ENCODE data around the gene ZNF789.
A peak's percentile ranks its signal among the peaks of the same experiment; 100 is the strongest.

ZNF789 gene

GRCh38 chr7:99505324-99505662 lies 32.6 kb downstream of the ZNF789 start:
- POLR2A ChIA-PET (ENCODE audit: low non-redundant PET) = interaction anchor here (0.5 to 0.7 kb wide), 6 partner anchors 17 to 103 kb away, joined by 3 to 6 read pairs (median 4); no protein-coding TSS in a partner anchor
- no peak for DNase-seq (ENCODE audit: low spot score)

GRCh38 chr7:99514050-99514449 lies 41.4 kb downstream of the ZNF789 start:
- no peak for TF ChIP-seq CTCF (conservative IDR thresholded peaks at IDR 0.05; ENCODE audit: low read depth)
- DNase-seq (ENCODE audit: low spot score) = peak; percentile 22
- peak overlapping the region; percentile 42 for H3K27ac ChIP-seq
- ChIA-PET CTCF (no interaction called here), POLR2A (ENCODE audit: low non-redundant PET) (no interaction called here)

More at GRCh38 chr7:99505324-99505662, 32.6 kb downstream of the ZNF789 start:
- TF ChIP-seq CTCF (conservative IDR thresholded peaks at IDR 0.05; ENCODE audit: low read depth) = no peak
- H3K27ac ChIP-seq = peak overlapping the region; percentile 93
- CTCF ChIA-PET = no interaction called here

- H3K27ac ChIP-seq = no peak overlapping the region
- ChIA-PET CTCF (interaction anchor here (0.7 kb wide), 1 partner anchor 620 kb away, joined by 3 read pairs; no protein-coding TSS in a partner anchor), POLR2A (ENCODE audit: low non-redundant PET) (no interaction called here)
- no peak for TF ChIP-seq CTCF (conservative IDR thresholded peaks at IDR 0.05; ENCODE audit: low read depth)
- DNase-seq (ENCODE audit: low spot score) = no peak
Measured at GRCh38 chr7:99521399-99521798, 48.7 kb downstream of the ZNF789 start.

- ChIA-PET POLR2A (ENCODE audit: low non-redundant PET) (no interaction called here), CTCF (interaction anchor here (0.5 to 1.2 kb wide), 5 partner anchors 11 to 325 kb away, joined by 3 to 5 read pairs (median 3); no protein-coding TSS in a partner anchor)
- no peak for DNase-seq (ENCODE audit: low spot score)
- H3K27ac ChIP-seq = no peak overlapping the region
- TF ChIP-seq CTCF (conservative IDR thresholded peaks at IDR 0.05; ENCODE audit: low read depth) = no peak; the same call in none of the 2 replicates
Measured at GRCh38 chr7:99525713-99526440, 53.2 kb downstream of the ZNF789 start.

- ChIA-PET POLR2A (ENCODE audit: low non-redundant PET) (no interaction called here), CTCF (interaction anchor here (0.6 to 0.7 kb wide), 3 partner anchors 13 to 514 kb away, joined by 3 to 7 read pairs (median 5); no protein-coding TSS in a partner anchor)
- DNase-seq (ENCODE audit: low spot score) = no peak
- no peak overlapping the region for H3K27ac ChIP-seq
- TF ChIP-seq CTCF (conservative IDR thresholded peaks at IDR 0.05; ENCODE audit: low read depth) = no peak
Measured at GRCh38 chr7:99531354-99531765, 58.7 kb downstream of the ZNF789 start.

- DNase-seq (ENCODE audit: low spot score) = no peak
- ChIA-PET POLR2A (ENCODE audit: low non-redundant PET) (no interaction called here), CTCF (interaction anchor here (0.6 kb wide), 2 partner anchors 412 to 464 kb away, joined by 4 read pairs; no protein-coding TSS in a partner anchor)
- no peak overlapping the region for H3K27ac ChIP-seq
- TF ChIP-seq CTCF (conservative IDR thresholded peaks at IDR 0.05; ENCODE audit: low read depth) = no peak
Measured at GRCh38 chr7:99535667-99536066, 63.0 kb downstream of the ZNF789 start.
